Stomach (tissue), 4 donors: ENCODE measurements around the gene ATF7.

Experiments
- EP300 ChIP-seq: sonication (generic); formaldehyde crosslinking; IDR thresholded peaks from one replicate; pipeline ENCODE4 v1.6.1; 2017; ENCODE audit warnings: antibody characterized with exemption
- POLR2A ChIP-seq, 4 donors: fragments of 450-650 bp; IDR thresholded peaks; one replicate each; pipeline ENCODE4 v1.6.1; 2016; ENCODE audit warnings: antibody characterized with exemption in 4 of 4, control low read depth in 2 of 4, mild to moderate bottlenecking in 1 of 4, moderate library complexity in 1 of 4
- POLR2AphosphoS5 ChIP-seq, 3 donors: sonication (generic); formaldehyde crosslinking; IDR thresholded peaks; one replicate each; pipeline ENCODE4 v1.6.1; 2016; ENCODE audit warnings: antibody characterized with exemption in 3 of 3
- TF ChIP-seq, protein P1 (sequence below), 7 experiments: fragments of 450-650 bp in 4 of 7; fragments of 200-600 bp in 3 of 7; sonication (generic) in 3 of 7; IDR thresholded peaks; one replicate each; pipeline ENCODE4 v1.5.1; 2016 to 2019; ENCODE audit warnings: antibody characterized with exemption in 7 of 7, control low read depth in 2 of 7, mild to moderate bottlenecking in 1 of 7

DNA sequence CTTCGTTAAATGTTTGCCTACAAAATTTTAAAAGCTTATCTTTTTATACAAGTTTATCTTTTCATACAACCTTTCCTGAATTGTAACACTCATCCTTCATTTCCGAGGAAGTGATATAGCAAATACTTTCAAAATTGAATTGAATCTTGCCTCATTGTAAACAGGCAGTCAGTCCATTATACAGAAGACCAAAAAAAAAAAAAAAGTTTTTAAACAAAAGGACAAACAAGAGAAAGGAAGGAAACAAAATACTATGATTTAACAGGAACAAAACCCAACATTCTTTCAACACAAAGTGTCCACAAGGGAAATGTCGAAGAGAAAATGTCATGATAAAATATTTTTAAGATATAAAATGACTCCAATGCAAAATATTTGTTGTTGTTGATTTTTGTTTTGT, 8.5 kb downstream of the ATF7 start:
- TF ChIP-seq, protein P1, sequence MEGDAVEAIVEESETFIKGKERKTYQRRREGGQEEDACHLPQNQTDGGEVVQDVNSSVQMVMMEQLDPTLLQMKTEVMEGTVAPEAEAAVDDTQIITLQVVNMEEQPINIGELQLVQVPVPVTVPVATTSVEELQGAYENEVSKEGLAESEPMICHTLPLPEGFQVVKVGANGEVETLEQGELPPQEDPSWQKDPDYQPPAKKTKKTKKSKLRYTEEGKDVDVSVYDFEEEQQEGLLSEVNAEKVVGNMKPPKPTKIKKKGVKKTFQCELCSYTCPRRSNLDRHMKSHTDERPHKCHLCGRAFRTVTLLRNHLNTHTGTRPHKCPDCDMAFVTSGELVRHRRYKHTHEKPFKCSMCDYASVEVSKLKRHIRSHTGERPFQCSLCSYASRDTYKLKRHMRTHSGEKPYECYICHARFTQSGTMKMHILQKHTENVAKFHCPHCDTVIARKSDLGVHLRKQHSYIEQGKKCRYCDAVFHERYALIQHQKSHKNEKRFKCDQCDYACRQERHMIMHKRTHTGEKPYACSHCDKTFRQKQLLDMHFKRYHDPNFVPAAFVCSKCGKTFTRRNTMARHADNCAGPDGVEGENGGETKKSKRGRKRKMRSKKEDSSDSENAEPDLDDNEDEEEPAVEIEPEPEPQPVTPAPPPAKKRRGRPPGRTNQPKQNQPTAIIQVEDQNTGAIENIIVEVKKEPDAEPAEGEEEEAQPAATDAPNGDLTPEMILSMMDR (IDR thresholded peaks at IDR 0.05): no peak
- TF ChIP-seq EP300 (no peak), POLR2AphosphoS5 (IDR thresholded peaks at IDR 0.05) (no peak), POLR2A (IDR thresholded peaks at IDR 0.05) (no peak)
